ENCODE data around the gene RASAL2. TPM values are rescaled to one million over a fixed set of nuclear protein-coding genes. Genes with fewer than 3 reads are reported as not detected.
"Not testable (repeated sequence)": the region's sequence is repeated elsewhere in the genome, so short reads cannot be mapped to it uniquely, and the experiment has no call there.

Gene RASAL2
- polyA plus RNA-seq, 4 donors, result 16.1 to 24.7 (median 20.2) TPM

DNA sequence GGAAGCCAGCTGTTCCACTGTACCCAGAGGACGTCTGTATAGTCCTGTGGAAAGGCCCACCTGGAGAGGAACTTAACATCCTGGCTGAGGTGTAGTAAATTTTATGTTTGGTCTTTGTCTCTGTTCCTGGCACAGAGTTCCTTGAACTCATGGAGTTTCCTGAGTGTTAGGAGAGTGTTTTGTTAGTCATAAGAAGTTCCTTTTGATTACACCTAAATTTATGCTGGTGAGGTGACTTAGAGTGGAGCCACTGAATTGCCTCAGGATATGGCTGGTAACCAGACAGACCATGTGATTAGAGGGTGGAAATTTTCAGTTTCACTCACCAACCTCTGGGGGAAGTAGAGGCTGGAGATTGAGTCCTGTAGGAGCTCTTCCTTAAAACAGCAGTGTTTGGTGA is 57.9 kb downstream of the RASAL2 start:
- DNase-seq (ENCODE audit: low read depth in 4 of 4, low spot score in 2 of 4), result no peak

DNA sequence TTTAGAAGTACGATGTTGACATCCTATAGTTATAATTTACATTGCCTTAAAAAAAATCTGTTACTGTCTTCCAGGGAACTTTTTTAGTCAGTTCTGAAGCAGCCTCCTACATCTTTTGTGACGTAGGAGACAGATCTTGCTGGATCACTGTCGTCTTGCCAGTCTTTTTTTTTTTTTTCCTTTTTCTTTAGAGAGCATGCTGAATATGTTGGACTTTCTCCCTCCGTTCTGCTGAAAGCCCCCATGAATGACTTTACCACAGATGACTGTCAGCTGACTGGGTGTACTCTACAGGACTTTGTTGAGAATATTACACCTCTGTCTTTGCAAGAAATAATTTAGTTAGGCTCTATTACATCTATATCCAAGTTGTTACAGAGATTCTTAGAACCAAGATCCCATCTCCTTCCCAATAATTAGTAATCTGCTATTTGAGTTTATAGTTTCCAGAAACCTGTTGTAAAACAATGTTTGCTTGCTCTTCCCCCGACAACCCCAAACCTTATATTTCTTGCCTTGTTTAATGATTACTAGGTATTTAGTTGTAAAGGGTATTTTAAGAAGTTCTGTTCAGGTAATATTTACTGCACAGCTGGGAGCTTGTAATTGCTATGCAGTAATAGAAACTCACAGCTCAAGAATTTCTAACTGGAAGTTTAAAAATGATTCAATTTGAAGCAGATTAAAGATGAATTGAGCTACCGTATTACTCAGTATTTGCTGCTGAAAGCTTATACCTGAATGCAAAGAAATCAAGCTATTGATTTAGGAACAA is 61.8 kb downstream of the RASAL2 start:
- no peak for DNase-seq (ENCODE audit: low read depth in 4 of 4, low spot score in 2 of 4)

GRCh38 chr1:178160736-178161475 is 67.0 kb downstream of the RASAL2 start:
- no peak for DNase-seq (ENCODE audit: low read depth in 4 of 4, low spot score in 2 of 4)

DNA sequence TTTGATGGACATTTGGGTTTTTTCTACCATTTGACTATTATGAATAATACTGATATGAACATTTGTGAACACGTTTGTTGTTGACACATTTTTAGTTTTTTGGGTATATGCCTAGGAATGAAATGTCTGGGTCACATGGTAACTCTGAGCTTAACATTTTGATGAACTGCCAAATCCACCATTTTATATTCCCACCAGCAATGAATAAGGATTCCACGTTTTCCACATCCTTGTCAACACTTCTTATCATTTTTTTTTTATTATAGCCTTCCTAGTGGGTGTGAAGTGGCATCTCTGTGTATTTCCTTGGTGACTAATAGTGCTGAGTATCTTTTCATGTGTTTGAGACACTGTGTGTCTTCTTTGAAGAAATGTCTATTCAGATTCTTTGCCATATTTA is 67.6 kb downstream of the RASAL2 start:
- no peak for DNase-seq (ENCODE audit: low read depth in 4 of 4, low spot score in 2 of 4)

GRCh38 chr1:178165196-178165595 is 71.3 kb downstream of the RASAL2 start:
- no peak for DNase-seq (ENCODE audit: low read depth in 4 of 4, low spot score in 2 of 4)

GRCh38 chr1:178166429-178167024 is 72.6 kb downstream of the RASAL2 start:
- DNase-seq (ENCODE audit: low read depth in 4 of 4, low spot score in 2 of 4), result no peak

DNA sequence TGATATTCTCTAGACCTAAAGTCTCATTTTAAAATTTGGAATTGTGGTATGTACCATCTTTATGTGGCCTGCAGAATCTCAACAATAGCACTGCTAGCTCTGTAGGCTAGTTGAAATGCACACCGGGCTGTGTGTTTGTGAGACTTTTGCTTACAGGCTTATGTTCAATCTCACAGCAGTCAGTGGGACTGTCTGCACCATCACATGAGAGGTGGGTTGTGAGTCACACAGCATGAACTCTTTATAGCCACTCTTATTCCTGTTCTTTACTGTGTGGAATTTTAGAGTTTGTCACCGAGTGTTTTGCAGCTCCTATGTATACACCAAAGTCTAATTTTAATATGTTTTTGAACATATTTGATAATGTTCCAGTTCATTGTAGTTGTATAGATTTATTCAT is 74.6 kb downstream of the RASAL2 start:
- no peak for DNase-seq (ENCODE audit: low read depth in 4 of 4, low spot score in 2 of 4)

- DNase-seq (ENCODE audit: low read depth in 4 of 4, low spot score in 2 of 4), result no peak
These were observed 75.7 kb downstream of the RASAL2 start for GRCh38 chr1:178169649-178170048.

GRCh38 chr1:178172939-178173338 is 79.0 kb downstream of the RASAL2 start:
- DNase-seq (ENCODE audit: low read depth in 4 of 4, low spot score in 2 of 4), result no peak

- DNase-seq (ENCODE audit: low read depth in 4 of 4, low spot score in 2 of 4), result no peak
These were observed 80.6 kb downstream of the RASAL2 start for GRCh38 chr1:178174539-178174938.

DNA sequence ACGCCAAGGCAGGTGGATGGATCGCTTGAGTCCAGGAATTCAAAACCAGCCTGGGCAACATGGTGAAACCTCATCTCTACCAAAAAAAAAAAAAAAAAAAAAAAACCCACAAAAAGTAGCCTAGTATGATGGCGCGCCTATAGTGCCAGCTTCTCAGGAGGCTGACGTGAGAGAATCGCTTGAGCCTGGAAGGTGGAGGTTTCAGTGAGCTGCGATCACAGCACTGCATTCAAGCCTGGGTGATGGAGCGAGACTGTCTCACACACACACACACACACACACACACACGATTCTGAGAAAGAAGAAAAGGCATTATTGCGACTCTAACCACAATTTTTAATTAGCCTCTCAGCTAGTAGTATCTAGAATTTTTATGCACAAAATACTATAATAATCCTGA is 86.5 kb downstream of the RASAL2 start:
- no peak for DNase-seq (ENCODE audit: low read depth in 4 of 4, low spot score in 2 of 4)

DNA sequence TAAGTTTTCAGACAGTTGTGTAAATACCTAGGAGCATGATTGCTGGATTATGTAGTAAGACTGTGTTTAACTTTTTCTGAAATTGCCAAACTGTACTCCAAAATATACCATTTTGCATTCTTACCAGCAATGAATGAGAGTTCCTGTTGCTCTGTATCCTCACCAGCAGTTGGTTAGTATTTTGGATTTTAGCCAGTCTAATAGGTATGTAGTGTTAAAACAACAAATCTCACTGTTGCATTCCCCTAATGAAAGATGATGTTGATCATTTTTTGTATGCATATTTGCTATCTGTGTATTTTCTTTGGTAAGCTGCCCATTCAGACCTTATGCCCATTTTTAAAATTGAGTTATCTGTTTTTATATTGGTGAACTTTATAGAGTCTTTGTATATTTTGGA is 89.9 kb downstream of the RASAL2 start:
- no peak for DNase-seq (ENCODE audit: low read depth in 4 of 4, low spot score in 2 of 4)

- DNase-seq (ENCODE audit: low read depth in 4 of 4, low spot score in 2 of 4), result no peak
These were observed 94.4 kb downstream of the RASAL2 start for GRCh38 chr1:178188306-178188705.

DNA sequence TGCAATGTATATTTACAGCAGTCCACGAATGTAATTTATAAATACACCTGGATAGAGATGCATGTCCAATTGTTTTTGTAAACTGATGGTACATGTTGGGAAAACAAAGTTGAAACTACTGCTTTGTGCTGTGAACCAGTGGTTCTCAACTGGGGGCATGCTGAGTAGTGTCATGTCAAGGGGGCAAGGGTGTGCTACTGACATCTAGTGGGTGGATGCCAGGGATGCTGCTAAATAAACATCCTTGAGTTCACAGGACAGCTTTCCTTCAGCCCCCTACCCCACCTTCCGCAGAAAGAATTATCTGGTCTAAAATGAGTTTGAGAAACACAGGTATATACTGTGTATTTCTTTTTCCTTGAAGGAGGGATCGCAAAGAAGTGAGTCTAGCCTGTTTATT is 95.9 kb downstream of the RASAL2 start:
- DNase-seq (ENCODE audit: low read depth in 4 of 4, low spot score in 2 of 4), result no peak

DNA sequence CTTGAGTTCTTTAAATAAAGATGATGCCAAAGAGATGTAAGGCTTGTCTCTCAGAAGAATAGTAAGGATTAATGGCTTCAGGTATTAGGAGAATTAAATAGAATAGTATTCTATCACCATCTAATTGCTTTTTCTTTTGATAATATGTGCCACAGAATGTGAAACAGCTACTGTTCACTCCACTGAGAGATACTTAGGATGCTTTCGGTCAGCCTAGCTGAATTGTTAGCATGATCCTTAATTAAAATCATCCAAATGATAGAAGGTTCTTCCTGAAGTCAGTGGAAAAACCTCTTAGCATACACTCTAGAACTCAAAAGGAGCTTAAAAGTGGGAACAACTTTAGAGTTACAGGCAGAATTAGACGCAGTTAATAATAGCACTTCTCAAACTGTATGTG is 97.0 kb downstream of the RASAL2 start:
- DNase-seq (ENCODE audit: low read depth in 4 of 4, low spot score in 2 of 4), result no peak

GRCh38 chr1:178192686-178193085 is 98.8 kb downstream of the RASAL2 start:
- no peak for DNase-seq (ENCODE audit: low read depth in 4 of 4, low spot score in 2 of 4)

DNA sequence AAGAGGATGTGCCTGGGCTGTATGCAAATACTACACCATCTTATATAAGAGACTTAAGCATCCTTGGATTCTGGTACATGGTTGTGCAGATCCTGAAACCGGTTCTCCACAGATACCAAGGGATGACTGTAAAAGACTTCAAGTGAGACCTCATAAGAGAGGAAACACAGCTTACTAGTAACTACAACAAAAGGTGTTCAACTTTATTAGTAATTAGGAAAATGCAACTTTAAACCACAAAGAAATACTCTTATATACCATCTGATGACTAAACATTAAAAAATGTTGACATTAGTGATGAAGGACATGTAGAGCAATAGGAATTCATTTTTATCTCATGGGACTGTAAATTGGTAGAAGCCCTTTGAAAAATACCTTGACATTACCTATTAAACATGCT is 102.7 kb downstream of the RASAL2 start:
- no peak for DNase-seq (ENCODE audit: low read depth in 4 of 4, low spot score in 2 of 4)

DNA sequence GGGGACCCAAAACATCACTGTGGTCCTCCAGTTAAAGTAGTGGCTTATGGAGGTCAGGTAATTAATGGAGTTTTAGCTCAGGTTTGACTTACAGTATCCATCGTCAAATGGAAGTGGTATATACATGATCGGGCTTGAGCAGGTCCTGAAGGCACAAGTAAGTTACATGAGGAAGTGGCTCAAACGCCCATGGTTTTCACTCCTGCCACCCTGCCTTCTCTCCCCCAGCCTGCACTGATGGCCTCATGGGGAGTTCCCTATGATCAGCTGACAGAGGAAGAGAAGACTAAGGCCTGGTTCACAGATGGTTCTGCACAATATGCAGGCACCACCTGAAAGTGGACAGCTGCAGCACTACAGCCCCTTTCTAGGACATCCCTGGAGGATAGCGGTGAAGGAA is 108.2 kb downstream of the RASAL2 start:
- DNase-seq (ENCODE audit: low read depth in 4 of 4, low spot score in 2 of 4), result not testable (repeated sequence)

DNA sequence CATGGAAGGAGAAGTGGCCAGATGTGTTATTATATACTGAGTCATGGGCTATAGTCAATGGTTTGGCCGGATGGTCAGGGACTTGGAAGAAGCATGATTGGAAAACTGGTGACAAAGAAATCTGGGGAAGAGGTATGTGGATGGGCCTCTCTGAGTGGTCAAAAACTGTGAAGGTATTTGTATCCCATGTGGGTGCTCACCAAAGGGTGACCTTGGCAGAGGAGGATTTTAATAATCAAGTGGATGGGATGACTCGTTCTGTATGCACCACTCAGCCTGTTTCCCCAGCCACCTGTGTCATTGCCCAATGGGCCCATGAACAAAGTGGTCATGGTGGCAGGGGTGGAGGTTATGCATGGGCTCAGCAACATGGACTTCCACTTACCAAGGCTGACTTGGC is 108.6 kb downstream of the RASAL2 start:
- not testable (repeated sequence) for DNase-seq (ENCODE audit: low read depth in 4 of 4, low spot score in 2 of 4)

- not testable (repeated sequence) for DNase-seq (ENCODE audit: low read depth in 4 of 4, low spot score in 2 of 4)
These were observed 114.5 kb downstream of the RASAL2 start for GRCh38 chr1:178208269-178208856.

DNA sequence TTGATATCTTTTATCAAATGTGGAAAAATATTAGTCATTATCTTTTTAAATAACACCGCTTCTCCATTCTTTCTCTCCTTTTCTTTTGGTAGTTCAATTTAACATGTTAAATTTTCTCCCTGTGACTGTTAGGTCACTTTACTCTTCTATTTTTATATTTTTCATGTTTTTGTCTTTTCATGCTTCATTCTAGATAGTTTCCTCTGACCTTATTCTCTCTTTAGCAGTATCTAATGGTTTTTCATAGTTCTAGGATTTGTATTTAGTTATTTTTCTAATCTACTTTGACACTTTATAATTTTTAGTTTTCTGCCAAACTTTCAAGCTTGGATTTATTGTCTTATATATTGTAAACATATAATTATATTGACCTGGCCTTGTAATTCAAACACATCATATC is 116.0 kb downstream of the RASAL2 start:
- no peak for DNase-seq (ENCODE audit: low read depth in 4 of 4, low spot score in 2 of 4)

All from left renal cortex interstitium (tissue), 4 donors.